Mammary epithelial cell (primary cell): ENCODE measurements around the gene KLHDC7B.

Source experiments
- CTCF ChIP-seq, 2 donors: IDR thresholded peaks in 1 of 2; conservative IDR thresholded peaks in 1 of 2; 2 replicates each; pipeline ENCODE4 v1.5.1; 2011 to 2012; ENCODE audit warnings: inconsistent platforms in 2 of 2, low read length in 2 of 2, mild to moderate bottlenecking in 2 of 2, control low read depth in 1 of 2, low read depth in 1 of 2; ENCODE audit not compliant: insufficient read depth in 1 of 2; ENCODE audit errors: extremely low read depth in 1 of 2
- EZH2 ChIP-seq: IDR thresholded peaks from 2 replicates; pipeline ENCODE4 v1.6.1; 2012; ENCODE audit warnings: low read length, inconsistent platforms, borderline replicate concordance

DNA sequence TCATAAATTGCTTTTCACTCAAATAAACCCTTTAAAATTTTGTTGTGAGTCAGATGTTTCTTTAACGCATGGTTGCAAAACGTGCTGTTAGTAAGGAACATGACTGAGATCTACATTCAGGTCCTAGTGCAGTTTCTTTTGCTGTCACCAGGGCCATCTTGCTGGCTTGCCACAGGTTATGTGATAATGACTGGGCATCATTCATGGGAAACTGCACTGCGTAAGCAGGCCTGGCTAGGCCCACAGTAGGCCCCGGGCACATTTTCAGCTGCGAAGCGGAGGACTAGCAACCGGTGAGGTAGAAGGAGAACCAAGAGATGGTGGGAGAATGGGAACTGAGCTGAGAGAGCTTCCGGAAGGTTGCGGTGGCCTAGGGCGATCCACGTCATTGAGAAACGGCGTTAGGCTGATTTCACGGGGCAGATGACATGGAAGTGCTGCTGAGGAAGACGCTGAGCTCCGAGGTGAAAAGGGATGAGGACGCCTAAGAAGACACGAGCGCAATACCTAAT is 3.2 kb upstream of the KLHDC7B start:
- TF ChIP-seq EZH2 (no peak), CTCF (conservative IDR thresholded peaks at IDR 0.05 in 1 of 2, IDR thresholded peaks at IDR 0.05 in 1 of 2; ENCODE audit: extremely low read depth in 1 of 2, insufficient read depth in 1 of 2, low read depth in 1 of 2, low read length in 2 of 2) (no peak)
